Adipocyte (in vitro differentiated cells): ENCODE measurements around the gene STRIP2.
"Not testable (repeated sequence)": the region's sequence is repeated elsewhere in the genome, so short reads cannot be mapped to it uniquely, and the experiment has no call there.

ENCODE experiments used
- DNase-seq: peaks from one replicate; pipeline ENCODE4 v3.0.0-alpha.2; 2015; ENCODE audit warnings: low read depth
- H3K27me3 ChIP-seq: replicated peaks from 2 replicates; pipeline ENCODE4 v1.7.0; 2013; ENCODE audit warnings: mild to moderate bottlenecking, low read length, moderate library complexity; ENCODE audit not compliant: control insufficient read depth, insufficient read depth
- H3K36me3 ChIP-seq: 2 replicates; pipeline ENCODE4 v1.7.0; 2013; ENCODE audit warnings: low read length, mild to moderate bottlenecking, moderate library complexity; ENCODE audit not compliant: control insufficient read depth, insufficient read depth, severe bottlenecking
- H3K4me1 ChIP-seq: 2 replicates; pipeline ENCODE4 v1.7.0; 2013; ENCODE audit warnings: mild to moderate bottlenecking, low read length, moderate library complexity; ENCODE audit not compliant: control insufficient read depth, insufficient read depth
- H3K4me3 ChIP-seq: 2 replicates; pipeline ENCODE4 v1.7.0; 2013; ENCODE audit warnings: mild to moderate bottlenecking, low read length, moderate library complexity
- H3K9ac ChIP-seq: 2 replicates; pipeline ENCODE4 v1.7.0; 2013; ENCODE audit warnings: mild to moderate bottlenecking, low read length, moderate library complexity
- H3K9me3 ChIP-seq: 2 replicates; pipeline ENCODE4 v1.7.0; 2013; ENCODE audit warnings: mild to moderate bottlenecking, low read length, moderate library complexity; ENCODE audit not compliant: control insufficient read depth

STRIP2 gene

GRCh38 chr7:129522088-129522970 is 88.1 kb downstream of the STRIP2 start:
- no peak overlapping the region for H3K4me3 ChIP-seq
- no peaks in the 10 kb centered on the region for H3K36me3 ChIP-seq
- H3K9me3 ChIP-seq = no peaks in the 10 kb centered on the region
- peak; percentile 14 for DNase-seq
- no peak overlapping the region for H3K9ac ChIP-seq
- H3K27me3 ChIP-seq = peaks cover 24% of the 10 kb centered on the region
- peaks cover 4% of the 10 kb centered on the region for H3K4me1 ChIP-seq

- no peaks in the 10 kb centered on the region for H3K9me3 ChIP-seq
- no peak overlapping the region for H3K9ac ChIP-seq
- no peak for DNase-seq
- H3K4me1 ChIP-seq = peaks cover 4% of the 10 kb centered on the region
- peaks cover 24% of the 10 kb centered on the region for H3K27me3 ChIP-seq
- no peak overlapping the region for H3K4me3 ChIP-seq
- no peaks in the 10 kb centered on the region for H3K36me3 ChIP-seq
Measured at GRCh38 chr7:129522971-129523340, 88.7 kb downstream of the STRIP2 start.

GRCh38 chr7:129523924-129524323 is 89.7 kb downstream of the STRIP2 start:
- DNase-seq = no peak
- H3K4me1 ChIP-seq = peaks cover 4% of the 10 kb centered on the region
- no peak overlapping the region for H3K4me3 ChIP-seq
- no peaks in the 10 kb centered on the region for H3K36me3 ChIP-seq
- no peaks in the 10 kb centered on the region for H3K9me3 ChIP-seq
- H3K9ac ChIP-seq = no peak overlapping the region
- H3K27me3 ChIP-seq = peaks cover 24% of the 10 kb centered on the region

- not testable (repeated sequence) for H3K9ac ChIP-seq, H3K4me1 ChIP-seq, H3K36me3 ChIP-seq, H3K4me3 ChIP-seq, H3K9me3 ChIP-seq
- peaks cover 24% of the 10 kb centered on the region for H3K27me3 ChIP-seq
- peak; percentile 86 for DNase-seq
Measured at GRCh38 chr7:129524405-129524804, 90.2 kb downstream of the STRIP2 start.

- Histone ChIP-seq H3K4me1 (peaks cover 4% of the 10 kb centered on the region), H3K27me3 (peaks cover 20% of the 10 kb centered on the region), H3K9ac (no peak overlapping the region), H3K4me3 (no peak overlapping the region), H3K36me3 (no peaks in the 10 kb centered on the region), H3K9me3 (no peaks in the 10 kb centered on the region)
- no peak for DNase-seq
Measured at GRCh38 chr7:129525225-129525862, 91.1 kb downstream of the STRIP2 start.

- H3K4me1 ChIP-seq = peaks cover 5% of the 10 kb centered on the region
- no peak for DNase-seq
Measured at GRCh38 chr7:129529643-129530042, 95.4 kb downstream of the STRIP2 start.

GRCh38 chr7:129530795-129531391 is 96.7 kb downstream of the STRIP2 start:
- Histone ChIP-seq H3K36me3 (no peaks in the 10 kb centered on the region), H3K4me1 (peaks cover 5% of the 10 kb centered on the region), H3K27me3 (no peaks in the 10 kb centered on the region), H3K9ac (no peak overlapping the region), H3K9me3 (no peaks in the 10 kb centered on the region), H3K4me3 (no peak overlapping the region)
- DNase-seq = peak; percentile 26

More at GRCh38 chr7:129529643-129530042, 95.4 kb downstream of the STRIP2 start:
- Histone ChIP-seq H3K27me3 (no peaks in the 10 kb centered on the region), H3K4me3 (no peak overlapping the region), H3K9me3 (no peaks in the 10 kb centered on the region), H3K36me3 (no peaks in the 10 kb centered on the region), H3K9ac (no peak overlapping the region)

- no peak overlapping the region for H3K4me3 ChIP-seq
- H3K27me3 ChIP-seq = no peaks in the 10 kb centered on the region
- H3K4me1 ChIP-seq = peaks cover 5% of the 10 kb centered on the region
- DNase-seq = no peak
- H3K9ac ChIP-seq = no peak overlapping the region
- H3K36me3 ChIP-seq = no peaks in the 10 kb centered on the region
- H3K9me3 ChIP-seq = no peaks in the 10 kb centered on the region
Measured at GRCh38 chr7:129531721-129532120, 97.5 kb downstream of the STRIP2 start.

- Histone ChIP-seq H3K36me3 (no peaks in the 10 kb centered on the region), H3K4me1 (peaks cover 5% of the 10 kb centered on the region), H3K4me3 (no peak overlapping the region), H3K9ac (no peak overlapping the region), H3K27me3 (no peaks in the 10 kb centered on the region), H3K9me3 (no peaks in the 10 kb centered on the region)
- DNase-seq = no peak
Measured at GRCh38 chr7:129532375-129532774, 98.1 kb downstream of the STRIP2 start.

GRCh38 chr7:129534558-129535274 is 100.5 kb downstream of the STRIP2 start:
- DNase-seq, H3K4me3 ChIP-seq, H3K27me3 ChIP-seq, H3K9ac ChIP-seq, H3K4me1 ChIP-seq, H3K36me3 ChIP-seq, H3K9me3 ChIP-seq: not testable (repeated sequence)

- no peaks in the 10 kb centered on the region for H3K36me3 ChIP-seq
- H3K27me3 ChIP-seq = no peaks in the 10 kb centered on the region
- no peak overlapping the region for H3K4me3 ChIP-seq
- H3K4me1 ChIP-seq = no peaks in the 10 kb centered on the region
- H3K9ac ChIP-seq = no peak overlapping the region
- peaks cover 2% of the 10 kb centered on the region for H3K9me3 ChIP-seq
- DNase-seq = no peak
Measured at GRCh38 chr7:129535896-129536295, 101.7 kb downstream of the STRIP2 start.
